Neural crest cell (in vitro differentiated cells): Measurements from ENCODE around the gene TPH2. TPM values are rescaled to one million over a fixed set of nuclear protein-coding genes. Genes with fewer than 3 reads are reported as not detected.

Experiments
- DNase-seq: peaks from one replicate; pipeline ENCODE4 v3.0.0; 2021; ENCODE audit warnings: low read depth, mixed read lengths, low spot score
- H3K27ac Mint-ChIP-seq: one replicate; pipeline ENCODE4 v1.8.0; 2021; ENCODE audit warnings: mild to moderate bottlenecking, mixed read lengths; ENCODE audit not compliant: unreplicated experiment
- H3K27me3 Mint-ChIP-seq: 2 replicates; pipeline ENCODE4 v1.8.0; 2021; ENCODE audit warnings: low read depth, mild to moderate bottlenecking, mixed read lengths
- H3K36me3 Mint-ChIP-seq: 2 replicates; pipeline ENCODE4 v1.8.0; 2021; ENCODE audit warnings: low read depth, mild to moderate bottlenecking, mixed read lengths
- H3K4me1 Mint-ChIP-seq: 2 replicates; pipeline ENCODE4 v1.8.0; 2021; ENCODE audit warnings: mixed read lengths
- H3K4me3 Mint-ChIP-seq: one replicate; pipeline ENCODE4 v1.8.0; 2021; ENCODE audit warnings: mild to moderate bottlenecking, mixed read lengths
- H3K9me3 Mint-ChIP-seq: 2 replicates; pipeline ENCODE4 v1.8.0; 2021; ENCODE audit warnings: mixed read lengths
- total RNA-seq: library from RNA; stranded (reverse); gene quantifications from 2 replicates; pipeline ENCODE4 v1.2.1, GENCODE V29; 2021
- TF ChIP-seq, protein P1 (sequence below): fragments of 200-600 bp; sonication (generic); conservative IDR thresholded peaks from 2 replicates; pipeline ENCODE4 v1.5.0; 2021; ENCODE audit warnings: antibody characterized with exemption, mild to moderate bottlenecking

TPH2 gene
- total RNA-seq, 1 donor from 2014 or later, result 0.09 TPM

DNA sequence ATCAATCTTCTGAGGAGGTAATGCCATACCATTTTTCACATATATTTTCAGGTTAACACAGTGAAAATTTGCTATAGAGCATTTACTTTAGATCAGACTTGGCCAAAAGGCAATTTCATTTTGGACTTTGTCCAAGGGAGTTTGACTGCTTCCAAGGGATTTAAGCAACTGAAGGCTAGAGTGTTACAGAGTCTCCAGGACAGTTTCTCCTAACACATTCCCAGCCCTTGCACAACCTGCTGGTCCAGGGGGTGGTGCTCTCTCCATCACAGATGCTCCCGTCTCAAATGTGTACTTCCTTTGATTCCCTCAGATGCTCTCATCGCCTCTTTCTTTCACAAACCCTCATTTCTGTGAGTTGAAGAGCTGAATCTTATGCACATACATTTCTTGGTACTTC, 143.1 kb downstream of the TPH2 start:
- TF ChIP-seq, protein P1, sequence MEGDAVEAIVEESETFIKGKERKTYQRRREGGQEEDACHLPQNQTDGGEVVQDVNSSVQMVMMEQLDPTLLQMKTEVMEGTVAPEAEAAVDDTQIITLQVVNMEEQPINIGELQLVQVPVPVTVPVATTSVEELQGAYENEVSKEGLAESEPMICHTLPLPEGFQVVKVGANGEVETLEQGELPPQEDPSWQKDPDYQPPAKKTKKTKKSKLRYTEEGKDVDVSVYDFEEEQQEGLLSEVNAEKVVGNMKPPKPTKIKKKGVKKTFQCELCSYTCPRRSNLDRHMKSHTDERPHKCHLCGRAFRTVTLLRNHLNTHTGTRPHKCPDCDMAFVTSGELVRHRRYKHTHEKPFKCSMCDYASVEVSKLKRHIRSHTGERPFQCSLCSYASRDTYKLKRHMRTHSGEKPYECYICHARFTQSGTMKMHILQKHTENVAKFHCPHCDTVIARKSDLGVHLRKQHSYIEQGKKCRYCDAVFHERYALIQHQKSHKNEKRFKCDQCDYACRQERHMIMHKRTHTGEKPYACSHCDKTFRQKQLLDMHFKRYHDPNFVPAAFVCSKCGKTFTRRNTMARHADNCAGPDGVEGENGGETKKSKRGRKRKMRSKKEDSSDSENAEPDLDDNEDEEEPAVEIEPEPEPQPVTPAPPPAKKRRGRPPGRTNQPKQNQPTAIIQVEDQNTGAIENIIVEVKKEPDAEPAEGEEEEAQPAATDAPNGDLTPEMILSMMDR, result no peak
- no peak for DNase-seq
- H3K4me1 Mint-ChIP-seq, result no peaks in the 10 kb centered on the region
- H3K27me3 Mint-ChIP-seq, result no peaks in the 10 kb centered on the region
- H3K9me3 Mint-ChIP-seq, result no peaks in the 10 kb centered on the region
- H3K36me3 Mint-ChIP-seq, result no peaks in the 10 kb centered on the region
- no peak overlapping the region for H3K27ac Mint-ChIP-seq
- no peak overlapping the region for H3K4me3 Mint-ChIP-seq

Other genes with a start within 250 kb of the TPH2 start
- 59.1 and 63.7 TPM in 2 replicates for gene RAB21, start 184.0 kb upstream of the TPH2 start, total RNA-seq
- 21.9 and 23.4 TPM in 2 replicates for gene TBC1D15, start 99.1 kb upstream of the TPH2 start, total RNA-seq